ENCODE results near the gene ADGRG2. TPM values are rescaled to one million over a fixed set of nuclear protein-coding genes. Genes with fewer than 3 reads are reported as not detected.

The ADGRG2 gene
- total RNA-seq, 1 experiment from 2014 or later, result not detected

DNA sequence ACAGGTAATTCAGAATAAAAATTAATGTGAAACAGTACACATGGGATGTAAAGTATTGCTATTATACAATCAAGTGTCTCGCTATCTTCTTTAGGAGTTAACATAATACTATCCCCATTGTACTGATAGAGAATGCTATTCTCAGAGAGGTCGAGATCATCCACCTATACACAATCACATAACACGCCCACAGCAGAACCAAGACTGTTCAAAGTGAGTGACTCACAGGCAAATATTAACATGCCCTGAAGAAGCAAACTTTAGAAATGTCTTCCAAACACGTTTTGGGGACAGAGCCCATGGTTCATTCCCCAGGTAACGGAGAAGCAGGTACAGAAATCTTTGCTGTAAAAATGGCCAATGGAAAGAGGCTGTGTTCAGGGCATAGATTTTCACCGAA is 88.2 kb downstream of the ADGRG2 start:
- Histone ChIP-seq H4K20me1 (ENCODE audit: insufficient read depth) (no peaks in the 10 kb centered on the region), H3K9ac (ENCODE audit: low read length) (no peak overlapping the region), H3K4me1 (ENCODE audit: control insufficient read depth in 1 of 2, insufficient read depth in 2 of 2, low read length in 2 of 2) (no peaks in the 10 kb centered on the region), H3K9me3 (ENCODE audit: control insufficient read depth in 1 of 2, insufficient read depth in 1 of 2, low read depth in 1 of 2, low read length in 2 of 2) (no peaks in the 10 kb centered on the region), H3K27ac (ENCODE audit: low read depth, low read length) (no peak overlapping the region), H3K79me2 (ENCODE audit: insufficient read depth, low read length) (no peaks in the 10 kb centered on the region), H2AFZ (ENCODE audit: low read depth, low read length, poor library complexity, severe bottlenecking) (no peak overlapping the region), H3K36me3 (ENCODE audit: control insufficient read depth in 1 of 2, insufficient read depth in 2 of 2, low read length in 2 of 2) (no peaks in the 10 kb centered on the region), H3K27me3 (ENCODE audit: insufficient read depth, low read length) (no peaks in the 10 kb centered on the region), H3K9me2 (ENCODE audit: insufficient read depth) (no peaks in the 10 kb centered on the region), H3K4me2 (ENCODE audit: low read length) (no peak overlapping the region), H3K4me3 (replicated peaks in 1 of 2; ENCODE audit: low read depth in 1 of 2, low read length in 2 of 2) (no peak overlapping the region)
- ATAC-seq (no peak), DNase-seq (ENCODE audit: low read depth, low spot score) (no peak)
- no TSS peak for BruUV-seq (replicated peaks)
- TF ChIP-seq YY1 (IDR thresholded peaks at IDR 0.05; ENCODE audit: extremely low read depth, insufficient replicate concordance, low read depth, low read length) (no peak), EGR1 (IDR thresholded peaks at IDR 0.05; ENCODE audit: low read depth) (no peak), SP1 (IDR thresholded peaks at IDR 0.05; ENCODE audit: low read depth) (no peak), EZH2 (IDR thresholded peaks at IDR 0.05) (no peak), CBX3 (IDR thresholded peaks at IDR 0.05; ENCODE audit: low read depth) (no peak), REST (IDR thresholded peaks at IDR 0.05; ENCODE audit: low read depth) (no peak), EZH2phosphoT487 (IDR thresholded peaks at IDR 0.05; ENCODE audit: borderline replicate concordance) (no peak), JUND (IDR thresholded peaks at IDR 0.05) (no peak), ELF1 (IDR thresholded peaks at IDR 0.05; ENCODE audit: borderline replicate concordance, low read depth) (no peak), CEBPB (IDR thresholded peaks at IDR 0.05; ENCODE audit: low read depth) (no peak), TCF7L2 (IDR thresholded peaks at IDR 0.05; ENCODE audit: borderline replicate concordance, extremely low read depth, insufficient read depth, insufficient read length) (no peak), SIN3A (IDR thresholded peaks at IDR 0.05; ENCODE audit: low read depth) (no peak), ZNF274 (IDR thresholded peaks at IDR 0.05; ENCODE audit: low read depth, low read length) (no peak), POLR2AphosphoS5 (IDR thresholded peaks at IDR 0.05; ENCODE audit: low read depth, low read length) (no peak), CTCF (IDR thresholded peaks at IDR 0.05 in 2 of 3, conservative IDR thresholded peaks at IDR 0.05 in 1 of 3; ENCODE audit: borderline replicate concordance in 1 of 3, insufficient read depth in 1 of 3, low read depth in 2 of 3, low read length in 2 of 3) (no peak), MAX (IDR thresholded peaks at IDR 0.05) (no peak), POLR2A (IDR thresholded peaks at IDR 0.05; ENCODE audit: borderline replicate concordance, extremely low read depth, insufficient read depth, insufficient read length) (no peak), RAD21 (IDR thresholded peaks at IDR 0.05; ENCODE audit: low read depth) (no peak)
- TF ChIP-seq, protein P1, sequence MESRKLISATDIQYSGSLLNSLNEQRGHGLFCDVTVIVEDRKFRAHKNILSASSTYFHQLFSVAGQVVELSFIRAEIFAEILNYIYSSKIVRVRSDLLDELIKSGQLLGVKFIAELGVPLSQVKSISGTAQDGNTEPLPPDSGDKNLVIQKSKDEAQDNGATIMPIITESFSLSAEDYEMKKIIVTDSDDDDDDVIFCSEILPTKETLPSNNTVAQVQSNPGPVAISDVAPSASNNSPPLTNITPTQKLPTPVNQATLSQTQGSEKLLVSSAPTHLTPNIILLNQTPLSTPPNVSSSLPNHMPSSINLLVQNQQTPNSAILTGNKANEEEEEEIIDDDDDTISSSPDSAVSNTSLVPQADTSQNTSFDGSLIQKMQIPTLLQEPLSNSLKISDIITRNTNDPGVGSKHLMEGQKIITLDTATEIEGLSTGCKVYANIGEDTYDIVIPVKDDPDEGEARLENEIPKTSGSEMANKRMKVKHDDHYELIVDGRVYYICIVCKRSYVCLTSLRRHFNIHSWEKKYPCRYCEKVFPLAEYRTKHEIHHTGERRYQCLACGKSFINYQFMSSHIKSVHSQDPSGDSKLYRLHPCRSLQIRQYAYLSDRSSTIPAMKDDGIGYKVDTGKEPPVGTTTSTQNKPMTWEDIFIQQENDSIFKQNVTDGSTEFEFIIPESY (IDR thresholded peaks at IDR 0.05; ENCODE audit: extremely low read depth, insufficient replicate concordance, low read length), result no peak
- CTCF ChIA-PET, result no interaction called here
- intact Hi-C loops (cut with micrococcal nuclease), result no loop called here
- RAD21 ChIA-PET (ENCODE audit: low non-redundant PET in 1 of 2, low total read pairs in 2 of 2, uncharacterized antibody in 2 of 2, unreplicated experiment in 2 of 2), result no interaction called here
- POLR2A ChIA-PET, result no interaction called here

Measured in HCT116 (cell line).